ENCODE data around the gene MAGEH1.
"Not testable (repeated sequence)": the region's sequence is repeated elsewhere in the genome, so short reads cannot be mapped to it uniquely, and the experiment has no call there.

Gene MAGEH1

GRCh38 chrX:55451990-55452832 lies at the start of gene MAGEH1:
TSS of gene MAGEH1 (plus strand) at chrX:55452127. CDS start at chrX:55452375, 248 bp downstream.
- DNase-seq, result peak; percentile 1 to 91 (median 76)

DNA sequence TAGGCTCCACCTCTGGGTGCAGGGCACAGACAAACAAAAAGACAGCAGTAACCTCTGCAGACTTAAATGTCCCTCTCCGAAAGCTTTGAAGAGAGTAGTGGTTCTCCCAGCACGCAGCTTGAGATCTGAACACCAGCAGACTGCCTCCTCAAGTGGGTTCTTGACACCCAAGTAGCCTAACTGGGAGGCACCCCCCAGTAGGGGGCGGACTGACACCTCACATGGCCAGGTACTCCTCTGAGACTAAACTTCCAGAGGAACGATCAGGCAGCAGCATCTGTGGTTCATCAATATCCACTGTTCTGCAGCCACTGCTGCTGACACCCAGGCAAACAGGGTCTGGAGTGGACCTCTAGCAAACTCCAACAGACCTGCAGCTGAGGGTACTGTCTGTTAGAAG lies 24.8 kb upstream of the MAGEH1 start:
- DNase-seq, result not testable (repeated sequence)

GRCh38 chrX:55443468-55443867 lies 8.5 kb upstream of the MAGEH1 start:
- not testable (repeated sequence) for DNase-seq

DNA sequence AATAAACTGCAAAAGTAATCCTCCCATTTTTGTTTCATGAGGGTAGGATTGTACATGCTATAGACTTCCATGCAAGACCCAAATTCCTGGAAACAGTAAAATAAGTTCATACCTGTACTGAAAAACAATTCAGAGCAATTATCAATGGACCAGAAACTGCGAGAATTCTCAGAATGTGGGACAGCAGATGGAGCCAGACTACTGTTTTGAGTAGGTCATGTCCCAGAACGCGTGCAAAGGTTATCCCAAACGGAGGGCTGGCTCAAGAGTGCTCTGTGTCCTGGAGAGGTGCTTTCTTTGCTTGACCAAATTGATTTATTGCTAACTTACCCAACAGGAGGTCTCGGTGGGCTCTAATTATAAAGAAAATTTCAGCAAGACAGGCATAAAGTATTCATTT lies 1.7 kb upstream of the MAGEH1 start:
- peak in 12 of 51 donors; percentile 0 to 8 (median 2) for DNase-seq

GRCh38 chrX:55451141-55451540 lies 786 bp upstream of the MAGEH1 start:
- DNase-seq, result peak in 3 of 51 donors; percentile 0 to 9 (median 1)

DNA sequence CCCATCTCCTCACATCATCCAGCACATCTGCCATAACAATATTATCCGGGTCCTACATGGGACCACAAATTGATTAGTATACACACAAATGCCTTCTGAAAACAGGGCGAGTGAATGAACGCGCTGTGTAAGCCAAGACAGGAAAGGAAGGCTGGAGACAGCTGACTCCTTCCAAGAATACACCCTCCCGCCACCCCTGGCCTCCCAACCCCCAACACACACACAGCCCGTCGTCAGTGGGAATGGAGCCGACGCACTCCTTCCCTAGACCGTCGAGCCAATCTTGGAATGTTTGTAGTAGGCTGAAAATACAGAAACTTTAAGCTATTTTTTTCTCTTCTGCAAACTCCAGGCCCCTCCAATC lies 319 bp upstream of the MAGEH1 start:
- DNase-seq, result peak in 4 of 51 donors; percentile 25 to 64 (median 48)

GRCh38 chrX:55452833-55453124 lies 852 bp downstream of the MAGEH1 start:
- DNase-seq, result no peak

DNA sequence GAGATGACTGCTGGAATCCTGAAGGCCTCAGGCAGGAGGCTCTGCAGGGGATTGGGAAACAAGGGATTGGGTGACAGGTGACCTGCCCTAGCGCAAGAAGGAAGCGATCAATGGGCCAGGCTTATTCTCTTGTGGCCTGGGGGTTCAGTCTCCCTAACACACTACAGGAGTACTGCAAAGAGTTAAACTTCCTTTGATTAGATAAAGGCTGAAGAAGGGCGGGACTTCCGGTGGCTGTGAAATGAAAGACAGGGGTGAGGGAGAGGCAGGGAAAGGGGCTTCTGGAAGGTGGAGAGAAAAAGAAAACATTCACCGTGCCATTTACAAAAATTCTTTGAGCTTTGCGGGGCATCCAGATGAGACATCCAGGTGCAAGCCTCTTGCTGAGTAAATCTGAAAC lies 3.8 kb downstream of the MAGEH1 start:
- not testable (repeated sequence) for DNase-seq

DNA sequence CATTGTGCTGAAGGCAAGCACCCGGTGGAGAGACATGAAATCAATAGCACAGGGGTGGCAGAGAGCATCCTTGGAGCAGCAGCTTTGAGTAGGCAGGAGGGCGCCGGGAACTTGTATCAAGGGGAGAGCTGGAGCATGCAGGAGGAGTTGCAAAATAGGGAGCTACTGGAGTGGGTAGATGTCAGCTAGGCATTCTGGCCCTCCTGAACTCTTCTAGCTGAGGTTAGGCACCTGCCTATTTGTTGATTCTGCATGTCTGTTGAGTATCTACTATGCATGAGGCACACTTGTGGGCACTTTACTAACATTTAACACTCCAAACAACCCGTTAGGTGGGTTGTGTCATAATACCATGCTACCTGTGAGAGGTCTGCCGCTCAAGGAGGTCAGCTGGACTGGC lies 7.5 kb downstream of the MAGEH1 start:
- DNase-seq, result not testable (repeated sequence)

DNA sequence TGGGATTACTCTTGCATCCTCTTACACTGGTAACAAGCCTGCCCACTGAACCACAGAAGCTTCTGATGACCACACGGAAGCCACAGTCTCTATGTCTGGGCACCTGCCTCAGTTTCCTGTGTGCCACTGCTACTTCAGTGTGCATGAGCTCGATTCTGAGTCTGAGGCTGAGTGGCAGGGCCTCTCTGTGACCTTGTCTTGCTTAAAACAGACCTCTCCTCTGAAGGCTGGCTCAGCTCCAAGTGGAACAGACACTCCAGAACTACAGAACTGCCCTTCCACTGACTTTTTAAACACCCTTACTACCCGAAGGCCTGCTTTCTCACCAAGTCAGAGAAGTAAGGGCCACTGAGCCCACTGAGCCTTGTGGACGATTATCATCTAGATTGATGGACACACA lies 8.0 kb downstream of the MAGEH1 start:
- not testable (repeated sequence) for DNase-seq

DNA sequence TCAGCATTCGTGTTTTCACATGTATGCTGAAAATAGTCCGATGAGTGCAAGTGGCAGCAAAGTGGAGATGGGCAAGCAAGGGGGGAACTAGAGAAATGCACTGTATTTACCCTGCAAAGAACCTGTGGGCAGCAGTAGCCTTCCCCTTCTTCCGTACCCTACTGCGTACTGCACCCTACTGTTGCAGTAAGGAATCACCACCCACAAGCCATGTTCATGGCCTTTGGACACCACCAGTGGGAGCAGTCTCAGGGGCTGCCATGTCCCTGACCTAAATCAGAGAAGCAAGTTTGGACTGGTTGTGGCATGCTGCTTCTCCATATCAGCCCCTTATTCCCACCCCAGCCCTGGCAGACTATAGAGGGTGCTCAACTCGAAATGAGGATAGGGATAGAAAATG lies 12.1 kb downstream of the MAGEH1 start:
- not testable (repeated sequence) for DNase-seq

DNA sequence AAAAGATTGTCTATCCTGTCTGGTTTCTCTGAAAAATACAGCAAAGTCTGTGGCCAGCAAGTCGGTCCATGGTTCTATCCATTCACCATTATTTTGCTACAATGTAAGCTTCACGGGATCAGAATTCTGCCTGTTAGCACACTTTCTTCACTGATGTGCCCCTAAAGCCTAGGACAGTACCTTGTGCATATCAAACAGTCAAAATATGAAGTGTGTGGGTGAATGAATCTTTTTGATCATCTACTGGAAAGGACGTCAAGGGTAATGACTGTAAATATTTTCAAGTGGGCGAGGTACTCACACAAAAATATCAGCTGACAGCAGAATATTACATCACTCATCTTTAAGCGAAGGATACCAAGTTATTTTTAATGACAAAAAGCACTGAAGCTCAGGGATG lies 13.2 kb downstream of the MAGEH1 start:
- not testable (repeated sequence) for DNase-seq

DNA sequence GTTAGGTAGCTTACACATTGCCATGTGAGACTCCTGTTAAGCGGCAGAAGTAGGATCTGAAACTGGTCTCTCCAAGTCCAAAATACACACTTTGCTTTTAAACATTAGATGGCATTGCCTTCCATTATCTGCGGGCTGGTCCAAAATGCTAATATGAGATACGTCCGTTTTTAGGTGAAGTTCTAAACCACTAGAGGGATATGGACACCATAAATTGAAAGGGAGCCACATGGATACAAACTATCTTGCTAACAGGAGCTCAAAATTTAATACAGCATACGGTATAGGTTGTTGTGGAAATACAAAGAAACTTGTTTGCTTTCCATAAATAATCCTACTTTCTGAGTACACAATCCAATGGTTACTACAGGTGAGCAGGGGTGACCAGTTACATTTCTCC lies 13.9 kb downstream of the MAGEH1 start:
- not testable (repeated sequence) for DNase-seq

- not testable (repeated sequence) for DNase-seq
These were observed 28.0 kb downstream of the MAGEH1 start for GRCh38 chrX:55479956-55480355.

- no peak for DNase-seq
These were observed 28.6 kb downstream of the MAGEH1 start for GRCh38 chrX:55480390-55481062.

DNA sequence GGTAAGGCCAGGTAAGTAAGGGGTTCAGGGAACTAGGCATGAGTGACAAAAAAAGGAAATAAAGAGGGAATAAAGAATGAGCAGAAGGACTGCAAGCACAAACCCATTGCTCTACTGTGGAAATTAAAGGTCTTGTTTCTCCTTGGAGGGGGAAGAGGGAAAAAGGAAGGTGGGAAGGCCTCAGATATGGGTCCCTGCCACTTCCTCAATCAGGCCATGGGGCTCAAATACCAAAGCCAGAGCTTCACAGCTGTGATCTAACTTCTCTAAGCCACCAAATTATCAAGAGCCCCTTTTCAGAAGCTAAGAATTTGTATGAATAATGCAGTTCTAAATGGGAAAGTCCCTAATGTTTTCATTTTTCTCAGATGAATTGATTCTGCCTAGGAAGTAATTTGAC lies 33.0 kb downstream of the MAGEH1 start:
- DNase-seq, result no peak

DNA sequence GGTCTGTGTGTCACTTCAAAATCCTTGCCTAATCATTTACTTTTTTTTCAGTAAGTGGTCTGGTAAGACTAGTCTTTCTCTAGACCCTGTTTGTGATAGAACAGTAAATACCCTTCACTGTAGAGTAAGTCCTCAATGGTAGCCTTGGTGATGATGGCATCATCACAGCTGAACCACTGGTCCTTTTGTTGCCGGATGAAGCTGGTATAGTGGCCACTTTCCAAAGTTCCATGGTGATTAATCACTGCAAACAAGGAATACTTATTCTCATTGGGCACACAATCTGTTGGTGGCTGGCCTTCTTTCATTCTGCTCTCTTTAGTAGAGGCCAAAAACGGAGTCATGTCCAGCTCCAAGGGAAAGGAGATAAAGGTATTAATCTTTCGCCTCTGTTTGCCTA lies 34.8 kb downstream of the MAGEH1 start:
- peak in 33 of 51 donors; percentile 5 to 77 (median 27) for DNase-seq

- DNase-seq, result peak in 9 of 51 donors; percentile 1 to 46 (median 18)
These were observed 35.2 kb downstream of the MAGEH1 start for GRCh38 chrX:55487143-55487542.

GRCh38 chrX:55488006-55488592 lies 36.2 kb downstream of the MAGEH1 start:
- DNase-seq, result peak in 22 of 51 donors; percentile 18 to 74 (median 42)

DNA sequence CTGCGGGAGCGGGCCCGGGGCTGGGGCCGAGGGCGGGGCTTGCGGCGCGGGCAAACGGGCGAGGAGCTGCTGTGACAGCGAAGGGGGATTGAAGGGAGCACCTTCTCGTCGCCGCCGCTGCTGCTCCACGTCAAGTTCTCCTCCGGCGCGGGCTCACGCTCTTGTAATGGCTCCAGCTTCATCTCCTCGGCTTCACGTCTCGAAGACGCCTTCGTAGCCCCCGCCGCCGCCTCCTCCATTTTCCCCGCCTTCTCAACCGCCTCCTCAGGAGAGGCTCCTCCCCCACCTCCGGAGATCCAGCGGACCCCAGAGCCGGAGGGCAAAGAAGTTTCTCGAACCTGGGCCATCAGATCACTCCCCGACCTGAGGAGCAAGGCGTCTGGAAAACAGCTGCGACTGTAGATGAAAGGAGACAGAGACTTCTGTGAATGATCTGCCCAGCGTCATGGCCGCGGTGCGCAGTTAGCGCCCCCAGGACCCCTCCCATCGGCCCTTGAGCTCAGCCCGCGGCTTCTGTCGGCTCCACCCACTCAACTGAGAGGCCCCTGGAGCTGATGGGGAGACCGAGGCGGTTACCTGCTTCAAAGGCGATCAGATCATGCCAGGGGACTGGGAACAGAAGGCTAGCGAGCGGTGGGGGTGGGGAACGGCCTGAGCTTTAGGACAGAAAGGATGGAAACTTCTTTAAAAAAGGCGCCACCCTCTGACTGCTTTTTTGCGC lies 36.8 kb downstream of the MAGEH1 start:
- peak in 48 of 51 donors; percentile 2 to 80 (median 51) for DNase-seq

- peak in 40 of 51 donors; percentile 2 to 81 (median 34) for DNase-seq
These were observed 37.5 kb downstream of the MAGEH1 start, which contains the start of gene USP51 for GRCh38 chrX:55489314-55490009. TSS of gene USP51 (minus strand) at chrX:55489848. CDS start at chrX:55488939, 909 bp downstream.

Measured in hypothalamus (tissue), 51 donors.